ENCODE measurements around the gene RAD17.

DNA sequence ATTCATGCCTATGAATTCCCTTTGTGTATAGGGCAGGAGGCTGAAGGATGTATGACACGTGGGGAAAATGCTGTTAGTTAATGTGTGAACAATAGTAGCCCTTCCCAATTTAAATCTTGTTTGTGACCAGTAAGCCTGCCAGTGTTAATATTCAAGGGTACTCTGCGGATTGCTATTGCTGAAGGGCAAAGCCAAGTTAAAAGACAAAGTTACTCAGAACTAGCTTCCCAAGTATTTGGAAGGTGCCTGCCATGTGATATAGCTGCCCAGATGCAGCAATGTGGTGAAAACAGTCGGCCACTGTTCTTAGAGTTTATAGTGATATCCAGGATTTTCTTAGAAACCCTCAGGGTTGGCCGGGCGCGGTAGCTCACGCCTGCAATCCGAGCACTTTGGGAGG is 79.9 kb downstream of the RAD17 start:
- TF ChIP-seq CTCF (IDR thresholded peaks at IDR 0.05): no peak
- TF ChIP-seq POLR2A (IDR thresholded peaks at IDR 0.05): no peak

Data from stomach (tissue), 4 donors.